HepG2 (cell line): ENCODE measurements around the gene PTCRA. TPM values are rescaled to one million over a fixed set of nuclear protein-coding genes. Genes with fewer than 3 reads are reported as not detected.

Experiments used
- AHDC1 ChIP-seq: sonication (generic); formaldehyde crosslinking; IDR thresholded peaks from 2 replicates; pipeline ENCODE4 v1.5.1; 2020; ENCODE audit warnings: mild to moderate bottlenecking, missing genetic modification reagents, borderline replicate concordance
- E2F2 ChIP-seq: sonication (generic); formaldehyde crosslinking; IDR thresholded peaks from 2 replicates; pipeline ENCODE4 v1.4.0; 2020; ENCODE audit warnings: missing genetic modification reagents, borderline replicate concordance
- FOSL2 ChIP-seq: sonication (generic); formaldehyde crosslinking; IDR thresholded peaks from 2 replicates; pipeline ENCODE4 v1.4.0; 2020; ENCODE audit warnings: missing genetic modification reagents
- FOXJ3 ChIP-seq: sonication (generic); formaldehyde crosslinking; IDR thresholded peaks from 2 replicates; pipeline ENCODE4 v1.4.0; 2020; ENCODE audit warnings: missing genetic modification reagents, mild to moderate bottlenecking, borderline replicate concordance
- ZBTB40 ChIP-seq, 2 experiments: fragments of 450-650 bp in 1 of 2; sonication (generic) in 1 of 2; formaldehyde crosslinking in 1 of 2; IDR thresholded peaks; 2 replicates each; pipeline versions ENCODE4 v1.6.1 to v1.8.0; 2016 to 2022; ENCODE audit warnings: antibody characterized with exemption in 1 of 2, mild to moderate bottlenecking in 1 of 2, missing genetic modification reagents in 1 of 2
- ZMYM2 ChIP-seq: sonication (generic); formaldehyde crosslinking; IDR thresholded peaks from 2 replicates; pipeline ENCODE4 v1.8.0; 2022; ENCODE audit warnings: mild to moderate bottlenecking, missing genetic modification reagents
- ZSCAN9 ChIP-seq: IDR thresholded peaks from 2 replicates; pipeline ENCODE4 v1.6.1; 2016; ENCODE audit warnings: borderline replicate concordance
- polyA plus RNA-seq, 8 experiments: library from polyadenylated mRNA; depleted of rRNA in 3 of 8; stranded (reverse) in 7 of 8; unstranded in 1 of 8; fragments of >200 nt; fragmentation: Illumina TruSeq in 4 of 8; extraction: Trizol in 4 of 8; gene quantifications; 2 replicates each; pipeline versions ENCODE4 v1.2.1 to v1.2.3, GENCODE V29; 2011 to 2016; ENCODE audit warnings: low read depth in 4 of 8, missing spikeins in 1 of 8, mixed read lengths in 1 of 8; ENCODE audit not compliant: insufficient read depth in 1 of 8
- total RNA-seq, 5 experiments: library from RNA; depleted of rRNA; stranded (reverse); fragments of >200 nt; fragmentation: Illumina TruSeq; extraction: Trizol; gene quantifications; 2 replicates each; pipeline ENCODE4 v1.2.3, GENCODE V29; 2016; ENCODE audit warnings: low read depth in 1 of 5

The PTCRA gene
- total and polyA plus RNA-seq, 2 of the 13 experiments (the other 11 are each of a cell fraction or from before 2014, with no cell fraction given): not detected

GRCh38 chr6:42890311-42891198 is 25.3 kb upstream of the PTCRA start (continued):
- TF ChIP-seq ZBTB40 (IDR thresholded peaks at IDR 0.05) (no peak), ZBTB40 (CRISPR knock-in tag; IDR thresholded peaks at IDR 0.05) (no peak), FOSL2 (CRISPR knock-in tag) (peak; percentile 62; the same call in 1 of the 2 replicates), E2F2 (peak; percentile 17; the same call in 1 of the 2 replicates), ZMYM2 (CRISPR knock-in tag) (peak; percentile 87; the same call in 1 of the 2 replicates), FOXJ3 (CRISPR knock-in tag) (peak; percentile 32; the same call in 1 of the 2 replicates), AHDC1 (CRISPR knock-in tag) (no peak; the same call in 1 of the 2 replicates), ZSCAN9 (peak; percentile 54; the same call in 1 of the 2 replicates)
